Suppressor macrophage (primary cell): ENCODE measurements around the gene IFIT1.
A peak's percentile ranks its signal among the peaks of the same experiment; 100 is the strongest.
"Not testable (repeated sequence)": the region's sequence is repeated elsewhere in the genome, so short reads cannot be mapped to it uniquely, and the experiment has no call there.

Source experiments
- DNase-seq, 4 experiments: peaks; one replicate each; pipeline ENCODE4 v3.0.0-alpha.2; 2020 to 2022

Gene IFIT1

DNA sequence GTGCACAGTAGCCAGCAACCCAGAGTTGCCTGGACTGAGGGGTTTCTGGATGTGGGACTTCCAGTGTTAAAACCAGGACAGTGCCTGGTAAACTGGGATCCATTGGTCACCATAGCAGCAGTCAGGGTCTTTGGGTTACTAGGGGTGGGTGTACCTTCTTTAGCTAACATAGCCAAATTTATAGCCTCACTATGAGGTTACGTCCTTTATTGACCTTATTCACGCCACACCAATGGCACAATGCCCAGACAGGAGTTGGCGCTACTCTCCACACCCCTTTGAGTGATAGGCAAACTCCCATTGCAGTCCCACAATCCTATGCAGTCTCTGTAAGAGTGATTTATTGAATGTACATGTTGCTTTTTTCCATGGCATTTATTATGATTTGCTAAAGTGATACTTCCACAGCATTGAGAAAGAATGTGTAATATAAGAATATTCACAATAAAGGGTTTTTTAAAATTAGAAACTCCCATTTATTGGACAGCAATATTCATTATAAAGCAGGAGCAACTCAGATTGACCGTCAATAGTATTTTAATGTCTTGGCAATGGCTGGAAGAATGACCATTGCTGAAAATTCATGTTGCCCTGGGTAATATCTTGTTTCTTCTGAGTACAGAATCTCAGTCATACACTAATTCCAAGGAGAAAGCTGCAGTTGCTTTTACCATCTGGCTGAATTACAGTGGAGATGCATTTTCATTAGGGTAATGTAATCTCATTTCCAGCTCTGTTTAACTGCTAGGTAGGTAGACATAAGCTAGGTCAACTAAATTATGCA is 48.0 kb downstream of the IFIT1 start:
- DNase-seq = no peak

DNA sequence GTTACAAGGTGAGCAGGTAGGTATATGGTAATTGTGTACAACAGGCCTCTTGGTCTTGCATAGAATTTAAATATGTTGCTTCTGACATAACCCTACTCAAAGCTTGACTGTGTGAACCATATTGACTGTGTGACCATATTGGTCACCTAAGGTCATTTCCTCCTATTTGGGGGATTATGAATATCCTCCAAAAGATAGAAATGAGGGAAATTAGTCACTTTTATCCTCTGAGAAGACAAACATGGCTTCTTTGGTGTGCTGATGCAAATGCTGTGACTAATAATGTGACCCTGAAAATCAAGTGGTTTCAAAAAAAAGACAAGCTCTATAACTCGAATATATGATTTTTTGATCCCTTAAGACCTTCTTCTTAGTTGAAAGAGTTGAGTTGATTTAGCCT is 49.9 kb downstream of the IFIT1 start:
- DNase-seq = no peak

DNA sequence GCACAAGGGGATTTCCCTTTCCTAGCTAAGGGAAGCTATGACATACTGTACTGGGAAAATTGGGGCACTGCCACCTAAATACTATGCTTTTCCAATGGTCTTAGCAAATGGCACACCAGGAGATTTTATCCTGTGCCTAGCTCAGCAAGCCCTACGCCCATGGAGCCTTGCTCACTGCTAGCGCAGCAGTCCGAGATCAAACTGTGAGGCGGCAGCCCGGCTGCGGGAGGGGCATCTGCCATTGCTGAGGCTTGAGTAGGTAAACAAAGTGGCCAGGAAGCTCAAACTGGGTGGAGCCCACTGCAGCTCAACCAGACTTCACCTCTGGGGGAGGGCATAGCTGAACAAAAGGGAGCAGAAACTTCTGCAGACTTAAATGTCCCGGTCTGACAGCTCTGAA is 52.4 kb downstream of the IFIT1 start:
- DNase-seq = not testable (repeated sequence)

DNA sequence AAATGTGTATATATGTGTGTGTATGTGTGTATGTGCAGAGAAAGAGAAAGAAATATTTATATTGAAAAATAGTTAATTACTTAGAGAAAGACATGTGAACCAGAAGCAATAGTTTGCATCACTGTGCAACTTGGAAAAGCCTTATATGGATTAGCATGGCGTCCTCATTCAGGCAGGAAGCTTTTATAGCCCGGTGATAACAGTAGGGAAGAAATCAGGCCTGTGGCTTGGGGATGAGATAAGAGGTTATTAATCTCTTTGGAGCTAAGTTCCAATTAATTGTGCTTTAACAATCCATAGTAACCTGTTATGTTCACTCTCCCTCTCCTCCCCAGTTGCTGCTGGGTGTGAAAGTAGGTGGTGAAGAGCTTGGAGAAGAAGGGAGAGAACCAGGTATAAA is 58.5 kb downstream of the IFIT1 start:
- DNase-seq = no peak

DNA sequence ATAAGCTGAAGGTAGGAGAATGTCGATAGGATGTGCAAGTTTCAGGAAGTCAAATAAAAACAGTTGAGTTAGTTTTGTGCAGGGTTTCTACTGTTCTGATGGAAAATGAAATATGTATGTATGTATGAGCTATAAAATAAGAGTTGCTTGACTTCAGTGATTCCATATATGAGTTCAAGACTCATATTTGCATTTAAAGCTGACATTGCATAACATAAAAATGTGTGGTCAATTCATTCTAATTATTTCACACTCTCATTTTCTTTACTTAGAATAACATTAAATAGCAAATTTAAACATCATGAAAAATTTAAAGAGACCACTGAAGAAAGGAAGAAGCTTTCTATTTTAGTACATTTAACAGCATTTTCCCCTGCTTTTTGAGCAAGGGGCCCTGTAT is 59.8 kb downstream of the IFIT1 start:
- no peak for DNase-seq

DNA sequence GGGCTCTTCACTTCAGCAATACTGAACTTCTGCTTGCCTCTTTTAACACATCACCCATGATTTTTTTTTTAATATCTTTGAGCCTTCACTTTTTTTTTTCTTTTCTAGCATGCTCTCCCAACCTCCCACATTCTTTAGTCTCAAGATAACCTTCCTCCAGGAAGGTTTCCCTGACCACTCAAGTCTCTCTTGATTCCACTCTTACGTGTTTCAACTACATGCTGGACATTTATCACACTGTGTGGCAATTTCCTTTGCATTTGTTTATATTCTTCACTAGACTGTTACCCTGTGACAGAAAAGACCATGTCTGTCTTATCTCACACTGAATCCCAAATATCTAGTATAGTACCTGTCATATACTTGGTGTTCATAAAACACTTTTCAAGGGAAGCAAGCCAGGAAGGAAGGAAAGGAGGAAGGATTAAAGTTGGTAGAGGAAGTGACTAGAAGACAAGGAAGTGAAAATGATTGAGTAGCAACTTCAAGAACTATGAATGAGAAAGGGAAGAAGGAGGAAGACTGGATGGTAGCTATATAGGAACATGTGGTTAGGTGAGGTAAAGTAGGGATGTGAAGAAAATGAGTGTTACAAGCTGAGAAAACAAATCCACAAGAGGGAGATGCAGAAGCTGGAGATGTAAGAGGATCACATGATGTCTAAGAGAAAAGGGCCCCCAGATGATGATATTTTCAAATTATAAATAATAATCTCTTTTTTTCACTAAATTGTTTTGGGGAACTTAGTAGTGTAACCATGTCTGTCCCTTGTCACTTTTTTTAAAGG is 62.3 kb downstream of the IFIT1 start:
- DNase-seq = peak in 2 of 4 experiments; percentile 17 to 25
